22Rv1 (cell line): ENCODE measurements around the gene HSD3B2.

Experiments
- H3K27ac ChIP-seq: fragments of 450-650 bp; 2 replicates; pipeline ENCODE4 v1.5.1; 2017
- ZFX ChIP-seq: fragments of 450-650 bp; IDR thresholded peaks from 2 replicates; pipeline ENCODE4 v1.6.1; 2017; ENCODE audit warnings: antibody characterized with exemption, borderline replicate concordance
- TF ChIP-seq, protein P1 (sequence below): fragments of 450-650 bp; IDR thresholded peaks from 2 replicates; pipeline ENCODE4 v1.5.1; 2017; ENCODE audit warnings: mild to moderate bottlenecking

The HSD3B2 gene

DNA sequence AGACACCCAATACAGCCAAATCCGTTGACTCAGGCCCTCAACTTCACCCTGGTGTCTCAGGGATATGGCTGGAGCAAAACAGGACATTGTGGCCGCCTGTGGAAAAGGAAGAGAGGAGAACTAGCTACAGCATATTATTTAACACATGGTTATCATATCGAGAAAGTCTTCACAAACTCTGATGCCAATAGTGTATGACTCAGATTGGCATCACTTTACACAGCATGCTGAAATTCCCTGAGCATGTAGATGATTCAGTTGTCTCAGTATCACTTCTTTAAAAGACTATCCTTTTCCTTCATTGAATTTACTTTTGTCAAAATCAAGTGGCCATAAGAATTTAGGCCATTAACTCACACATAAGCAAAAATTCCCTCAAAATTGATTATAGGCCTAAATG is 20.1 kb downstream of the HSD3B2 start:
- TF ChIP-seq, protein P1, sequence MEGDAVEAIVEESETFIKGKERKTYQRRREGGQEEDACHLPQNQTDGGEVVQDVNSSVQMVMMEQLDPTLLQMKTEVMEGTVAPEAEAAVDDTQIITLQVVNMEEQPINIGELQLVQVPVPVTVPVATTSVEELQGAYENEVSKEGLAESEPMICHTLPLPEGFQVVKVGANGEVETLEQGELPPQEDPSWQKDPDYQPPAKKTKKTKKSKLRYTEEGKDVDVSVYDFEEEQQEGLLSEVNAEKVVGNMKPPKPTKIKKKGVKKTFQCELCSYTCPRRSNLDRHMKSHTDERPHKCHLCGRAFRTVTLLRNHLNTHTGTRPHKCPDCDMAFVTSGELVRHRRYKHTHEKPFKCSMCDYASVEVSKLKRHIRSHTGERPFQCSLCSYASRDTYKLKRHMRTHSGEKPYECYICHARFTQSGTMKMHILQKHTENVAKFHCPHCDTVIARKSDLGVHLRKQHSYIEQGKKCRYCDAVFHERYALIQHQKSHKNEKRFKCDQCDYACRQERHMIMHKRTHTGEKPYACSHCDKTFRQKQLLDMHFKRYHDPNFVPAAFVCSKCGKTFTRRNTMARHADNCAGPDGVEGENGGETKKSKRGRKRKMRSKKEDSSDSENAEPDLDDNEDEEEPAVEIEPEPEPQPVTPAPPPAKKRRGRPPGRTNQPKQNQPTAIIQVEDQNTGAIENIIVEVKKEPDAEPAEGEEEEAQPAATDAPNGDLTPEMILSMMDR = no peak
- no peak for TF ChIP-seq ZFX

DNA sequence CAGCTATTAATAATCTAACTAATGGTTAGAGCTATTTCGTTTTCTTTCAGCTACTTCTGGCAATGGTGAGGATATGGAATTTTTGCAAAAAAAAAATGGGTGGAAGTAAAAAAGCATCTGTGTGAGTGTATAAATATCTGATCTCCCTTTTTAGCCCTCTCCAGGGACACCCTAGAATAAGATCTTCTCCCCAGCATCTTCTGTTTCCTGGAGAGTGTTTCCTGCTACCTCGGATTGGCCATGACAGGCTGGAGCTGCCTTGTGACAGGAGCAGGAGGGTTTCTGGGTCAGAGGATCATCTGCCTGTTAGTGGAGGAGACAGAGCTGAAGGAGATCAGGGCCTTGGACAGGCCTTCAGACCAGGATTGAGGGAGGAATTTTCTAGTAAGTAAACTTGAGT is 23.8 kb downstream of the HSD3B2 start:
- no peak overlapping the region for H3K27ac ChIP-seq
- TF ChIP-seq, protein P1 = no peak
- TF ChIP-seq ZFX = no peak

More for the DNA sequence above, 20.1 kb downstream of the HSD3B2 start:
- no peak overlapping the region for H3K27ac ChIP-seq

DNA sequence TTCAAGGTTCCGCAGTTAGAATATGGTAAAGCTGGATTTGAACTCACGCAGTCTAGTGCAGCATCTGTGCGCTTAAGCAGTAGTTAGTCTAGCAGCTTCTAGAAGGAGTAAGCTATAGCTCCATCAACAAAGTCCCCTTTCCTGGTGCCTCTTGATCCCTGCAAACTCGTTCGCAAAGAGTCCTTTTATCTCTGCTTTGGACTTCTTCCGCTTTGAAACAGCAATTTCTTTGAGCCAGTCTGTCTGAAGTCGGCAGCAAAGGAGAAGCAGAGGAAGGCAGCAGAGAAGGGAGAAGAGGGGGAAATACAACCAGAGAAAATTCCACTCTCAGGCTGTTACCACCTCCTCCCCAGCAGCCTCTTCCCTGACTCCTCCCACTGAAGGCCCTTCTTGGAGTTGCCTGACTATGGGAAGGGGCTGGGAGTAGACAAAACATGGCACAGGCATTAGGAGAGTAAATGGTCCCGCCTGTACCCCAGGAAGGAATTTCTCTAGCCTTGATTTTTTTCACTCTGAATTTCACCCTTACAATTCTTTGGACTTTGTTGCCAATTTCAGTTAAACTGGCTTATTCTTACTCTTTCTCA is 25.9 kb downstream of the HSD3B2 start:
- TF ChIP-seq, protein P1 = no peak
- TF ChIP-seq ZFX = no peak
- H3K27ac ChIP-seq = no peak overlapping the region

DNA sequence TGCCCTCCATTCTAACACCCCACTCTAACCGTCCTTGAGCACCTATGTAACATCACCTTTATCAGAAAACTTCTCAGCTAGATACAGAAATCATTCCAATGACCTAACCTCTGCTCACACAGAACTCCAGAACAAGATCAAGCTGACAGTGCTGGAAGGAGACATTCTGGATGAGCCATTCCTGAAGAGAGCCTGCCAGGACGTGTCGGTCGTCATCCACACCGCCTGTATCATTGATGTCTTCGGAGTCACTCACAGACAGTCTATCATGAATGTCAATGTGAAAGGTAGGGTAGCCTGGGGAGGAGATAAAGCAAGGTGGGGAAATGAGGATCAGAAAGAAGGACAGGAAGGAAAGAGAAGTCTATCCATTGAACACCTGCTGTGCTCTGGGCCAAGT is 27.8 kb downstream of the HSD3B2 start:
- H3K27ac ChIP-seq = no peak overlapping the region
- TF ChIP-seq, protein P1 = no peak
- TF ChIP-seq ZFX = no peak

DNA sequence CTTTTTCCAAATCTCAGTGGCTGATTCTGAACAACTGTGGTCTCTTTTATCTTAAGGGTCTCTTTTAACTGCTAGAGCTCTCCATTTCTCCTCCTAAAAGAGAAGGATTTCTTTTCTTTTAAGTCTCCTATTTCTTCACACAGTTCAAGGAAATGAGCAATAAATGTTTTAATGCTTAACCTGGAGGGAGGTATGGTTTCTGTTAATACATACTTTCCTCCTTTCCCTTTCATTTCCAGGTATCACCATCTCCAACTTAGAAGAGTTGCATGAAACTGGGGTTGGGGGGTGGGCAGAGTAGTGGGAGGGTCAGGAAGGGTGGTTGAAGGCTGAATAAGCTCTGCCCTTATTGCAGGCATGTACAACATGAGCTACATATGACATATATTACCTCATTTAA is 31.4 kb downstream of the HSD3B2 start:
- no peak for TF ChIP-seq ZFX
- TF ChIP-seq, protein P1 = no peak
- H3K27ac ChIP-seq = no peak overlapping the region

DNA sequence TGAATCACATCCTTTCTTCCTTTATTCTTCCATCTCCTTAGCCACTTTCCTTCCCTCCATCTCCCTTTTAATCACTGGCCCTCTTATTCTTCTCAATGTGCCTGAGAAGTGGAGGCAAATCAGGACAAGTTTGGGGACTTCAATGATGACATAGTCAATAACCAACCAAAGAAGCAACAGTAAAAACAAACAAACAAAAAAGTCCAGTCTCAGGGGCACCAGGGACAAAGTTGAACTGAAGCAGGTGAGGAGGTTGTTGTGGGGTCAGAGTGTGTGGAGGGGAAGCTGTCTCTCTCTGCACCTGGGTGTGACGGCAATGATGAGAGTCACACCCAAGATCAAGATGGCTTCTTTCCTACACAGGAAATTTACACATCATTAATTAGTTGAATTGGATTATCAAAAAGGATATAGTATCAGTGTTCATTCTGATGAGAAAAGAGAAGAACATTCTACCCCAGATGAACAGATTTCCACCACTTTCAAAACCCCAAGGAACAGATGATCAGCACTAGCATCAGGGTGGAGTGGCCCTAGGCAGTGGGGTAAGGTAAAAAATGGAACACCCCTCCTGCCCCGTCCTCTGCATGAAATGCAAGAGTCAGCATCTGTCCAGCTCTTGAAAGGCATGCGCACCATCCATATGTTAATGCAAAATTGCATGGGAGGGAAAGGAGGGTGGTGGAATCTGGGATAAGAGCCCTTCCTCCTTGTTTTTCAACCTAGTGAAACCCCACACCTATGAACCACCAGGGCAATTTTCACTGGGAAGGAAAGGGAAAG is 32.6 kb downstream of the HSD3B2 start:
- TF ChIP-seq, protein P1 = no peak
- no peak for TF ChIP-seq ZFX
- no peak overlapping the region for H3K27ac ChIP-seq

DNA sequence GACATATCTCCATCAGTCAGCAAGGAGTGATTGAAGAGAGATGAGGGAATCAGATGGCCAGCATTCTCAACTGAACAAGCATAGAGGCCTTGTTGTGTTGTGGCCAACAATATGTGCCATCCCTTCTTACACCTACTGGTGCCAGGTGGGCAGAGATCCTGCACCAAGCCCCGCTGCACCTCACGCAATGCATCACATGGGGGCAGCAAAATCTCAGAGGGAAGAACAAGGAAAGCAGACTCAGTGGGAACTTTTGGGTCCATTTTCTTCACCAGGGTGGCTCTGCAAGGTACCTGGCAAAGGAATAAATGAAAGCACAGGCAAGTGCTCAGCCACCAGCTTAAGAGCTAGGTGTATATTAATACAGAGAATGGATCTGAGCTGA is 33.2 kb downstream of the HSD3B2 start:
- no peak overlapping the region for H3K27ac ChIP-seq
- TF ChIP-seq, protein P1 = peak; percentile 47
- TF ChIP-seq ZFX = no peak
